Activated CD8-positive, alpha-beta memory T cell treated with anti-CD3 and anti-CD28 coated beads, Interleukin-2, amount 50 U/mL, for 4 hours (primary cell): ENCODE measurements around the gene IFNL1.
"Not testable (repeated sequence)": the region's sequence is repeated elsewhere in the genome, so short reads cannot be mapped to it uniquely, and the experiment has no call there.

Experiments
- DNase-seq: peaks from one replicate; pipeline ENCODE4 v3.0.0-alpha.2; 2020

Gene IFNL1

GRCh38 chr19:39270036-39270871 lies 26.0 kb upstream of the IFNL1 start:
- no peak for DNase-seq

GRCh38 chr19:39273859-39274258 lies 22.3 kb upstream of the IFNL1 start:
- DNase-seq: not testable (repeated sequence)

- no peak for DNase-seq
These were observed 20.6 kb upstream of the IFNL1 start for GRCh38 chr19:39275578-39275977.

GRCh38 chr19:39276740-39277139 lies 19.5 kb upstream of the IFNL1 start:
- DNase-seq: no peak

- DNase-seq: no peak
These were observed 18.6 kb upstream of the IFNL1 start for GRCh38 chr19:39277598-39277997.

GRCh38 chr19:39282021-39282420 lies 14.2 kb upstream of the IFNL1 start:
- no peak for DNase-seq

GRCh38 chr19:39284032-39284431 lies 12.2 kb upstream of the IFNL1 start:
- no peak for DNase-seq

GRCh38 chr19:39293394-39293793 lies 2.8 kb upstream of the IFNL1 start:
- DNase-seq: no peak

GRCh38 chr19:39296906-39297305 lies 699 bp downstream of the IFNL1 start:
- DNase-seq: no peak

- DNase-seq: peak; percentile 48
These were observed 1.9 kb downstream of the IFNL1 start for GRCh38 chr19:39297931-39298634.

GRCh38 chr19:39299404-39299803 lies 3.2 kb downstream of the IFNL1 start:
- DNase-seq: no peak

- no peak for DNase-seq
These were observed 3.6 kb downstream of the IFNL1 start for GRCh38 chr19:39299832-39300231.

GRCh38 chr19:39301021-39301420 lies 4.8 kb downstream of the IFNL1 start:
- no peak for DNase-seq

- DNase-seq: no peak
These were observed 5.4 kb downstream of the IFNL1 start for GRCh38 chr19:39301562-39301961.

GRCh38 chr19:39303373-39304184 lies 7.4 kb downstream of the IFNL1 start:
- DNase-seq: no peak

- DNase-seq: no peak
These were observed 7.9 kb downstream of the IFNL1 start for GRCh38 chr19:39304185-39304513.

- no peak for DNase-seq
These were observed 8.7 kb downstream of the IFNL1 start for GRCh38 chr19:39304701-39305571.

GRCh38 chr19:39306075-39306474 lies 9.9 kb downstream of the IFNL1 start:
- no peak for DNase-seq

- no peak for DNase-seq
These were observed 11.0 kb downstream of the IFNL1 start for GRCh38 chr19:39307046-39307821.

GRCh38 chr19:39307822-39308530 lies 11.8 kb downstream of the IFNL1 start:
- DNase-seq: no peak
